Prostate gland (tissue), 2 donors: ENCODE results near the gene CAPRIN1.

Source experiments
- POLR2AphosphoS5 ChIP-seq: sonication (generic); formaldehyde crosslinking; IDR thresholded peaks from one replicate; pipeline ENCODE4 v1.6.1; 2017; ENCODE audit warnings: antibody characterized with exemption
- TF ChIP-seq, protein P1 (sequence below), 4 experiments: fragments of 200-600 bp in 2 of 4; fragments of 450-650 bp in 2 of 4; sonication (generic) in 2 of 4; IDR thresholded peaks; 1 replicate in 3 of 4; 2 replicates in 1 of 4; pipeline ENCODE4 v1.5.1; 2016 to 2019; ENCODE audit warnings: antibody characterized with exemption in 4 of 4, mild to moderate bottlenecking in 2 of 4, moderate library complexity in 2 of 4

DNA sequence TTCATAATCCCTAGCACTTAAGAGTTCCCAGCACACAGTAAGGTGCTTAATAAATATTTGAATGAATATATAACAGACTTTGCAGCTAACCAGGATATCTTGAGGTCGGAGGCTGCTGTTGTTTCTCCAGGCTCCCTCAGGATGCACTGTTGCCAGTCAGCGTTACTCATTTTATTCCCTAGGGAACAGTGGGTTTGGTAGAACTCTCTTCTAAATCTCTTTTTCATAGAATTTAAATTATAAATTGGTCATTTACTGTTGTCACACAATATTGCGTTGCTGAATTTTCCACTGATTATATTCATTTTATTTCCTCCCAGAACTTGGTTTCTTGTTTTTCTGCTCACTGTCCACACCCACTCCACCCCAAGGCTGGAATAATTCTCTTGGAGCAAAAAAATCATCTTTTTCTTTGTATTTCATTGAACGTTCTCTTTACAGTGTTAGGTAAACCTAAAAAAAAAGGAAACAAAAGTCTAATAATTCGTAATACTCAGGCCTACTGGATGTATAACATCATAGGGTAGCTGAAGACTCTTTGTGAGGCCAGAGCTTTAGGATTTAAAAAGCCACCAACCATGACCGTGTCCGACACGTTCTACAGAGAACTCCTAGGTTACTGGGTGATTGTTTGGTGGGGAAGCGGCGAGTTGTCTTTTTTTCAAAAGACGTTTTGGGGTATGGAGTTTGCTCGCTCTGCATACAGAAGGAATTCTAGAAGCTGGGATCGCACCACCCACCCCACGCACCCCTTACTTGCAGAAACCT is 766 bp upstream of the CAPRIN1 start:
- TF ChIP-seq, protein P1, sequence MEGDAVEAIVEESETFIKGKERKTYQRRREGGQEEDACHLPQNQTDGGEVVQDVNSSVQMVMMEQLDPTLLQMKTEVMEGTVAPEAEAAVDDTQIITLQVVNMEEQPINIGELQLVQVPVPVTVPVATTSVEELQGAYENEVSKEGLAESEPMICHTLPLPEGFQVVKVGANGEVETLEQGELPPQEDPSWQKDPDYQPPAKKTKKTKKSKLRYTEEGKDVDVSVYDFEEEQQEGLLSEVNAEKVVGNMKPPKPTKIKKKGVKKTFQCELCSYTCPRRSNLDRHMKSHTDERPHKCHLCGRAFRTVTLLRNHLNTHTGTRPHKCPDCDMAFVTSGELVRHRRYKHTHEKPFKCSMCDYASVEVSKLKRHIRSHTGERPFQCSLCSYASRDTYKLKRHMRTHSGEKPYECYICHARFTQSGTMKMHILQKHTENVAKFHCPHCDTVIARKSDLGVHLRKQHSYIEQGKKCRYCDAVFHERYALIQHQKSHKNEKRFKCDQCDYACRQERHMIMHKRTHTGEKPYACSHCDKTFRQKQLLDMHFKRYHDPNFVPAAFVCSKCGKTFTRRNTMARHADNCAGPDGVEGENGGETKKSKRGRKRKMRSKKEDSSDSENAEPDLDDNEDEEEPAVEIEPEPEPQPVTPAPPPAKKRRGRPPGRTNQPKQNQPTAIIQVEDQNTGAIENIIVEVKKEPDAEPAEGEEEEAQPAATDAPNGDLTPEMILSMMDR (IDR thresholded peaks at IDR 0.05) = no peak
- TF ChIP-seq POLR2AphosphoS5 = no peak
